ENCODE results near the gene EML5. TPM values are rescaled to one million over a fixed set of nuclear protein-coding genes. Genes with fewer than 3 reads are reported as not detected.

Gene EML5
- total and polyA plus RNA-seq, 8 donors: 1.1 to 2.3 (median 1.8) TPM

GRCh38 chr14:88746052-88746451, 46.7 kb downstream of the EML5 start:
- no peaks in the 10 kb centered on the region for H3K27me3 ChIP-seq
- H3K36me3 ChIP-seq: no peaks in the 10 kb centered on the region
- DNase-seq (peak in 1 of 4 donors; percentile 1), ATAC-seq (no peak)
- intact Hi-C loops (cut with DNase I): no loop called here
- H3K9me3 ChIP-seq: no peaks in the 10 kb centered on the region
- H3K4me1 ChIP-seq: no peaks in the 10 kb centered on the region
- no peak overlapping the region for H3K4me3 ChIP-seq
- TF ChIP-seq CTCF (IDR thresholded peaks at IDR 0.05): no peak
- H3K27ac ChIP-seq: no peak overlapping the region

- ATAC-seq (no peak), DNase-seq (peak in 1 of 4 donors; percentile 71)
- Histone ChIP-seq H3K9me3 (no peaks in the 10 kb centered on the region), H3K4me1 (no peaks in the 10 kb centered on the region), H3K27me3 (no peaks in the 10 kb centered on the region), H3K36me3 (no peaks in the 10 kb centered on the region), H3K27ac (no peak overlapping the region), H3K4me3 (no peak overlapping the region)
- intact Hi-C loops (cut with DNase I): no loop called here
- no peak for TF ChIP-seq CTCF (IDR thresholded peaks at IDR 0.05)
Measured at GRCh38 chr14:88737245-88737644, 55.5 kb downstream of the EML5 start.

- Histone ChIP-seq H3K4me3 (no peak overlapping the region), H3K27ac (no peak overlapping the region), H3K9me3 (no peaks in the 10 kb centered on the region), H3K4me1 (no peaks in the 10 kb centered on the region), H3K36me3 (no peaks in the 10 kb centered on the region), H3K27me3 (no peaks in the 10 kb centered on the region)
- DNase-seq: no peak
- no peak for TF ChIP-seq CTCF (IDR thresholded peaks at IDR 0.05)
- intact Hi-C loops (cut with DNase I): no loop called here
- no peak for ATAC-seq
Measured at GRCh38 chr14:88733121-88733520, 59.6 kb downstream of the EML5 start.

- H3K4me1 ChIP-seq: no peaks in the 10 kb centered on the region
- H3K36me3 ChIP-seq: no peaks in the 10 kb centered on the region
- TF ChIP-seq CTCF (IDR thresholded peaks at IDR 0.05): no peak
- ATAC-seq (no peak), DNase-seq (no peak)
- intact Hi-C loops (cut with DNase I): no loop called here
- H3K27ac ChIP-seq: no peak overlapping the region
- H3K9me3 ChIP-seq: no peaks in the 10 kb centered on the region
- no peaks in the 10 kb centered on the region for H3K27me3 ChIP-seq
- H3K4me3 ChIP-seq: no peak overlapping the region
Measured at GRCh38 chr14:88729159-88729558, 63.6 kb downstream of the EML5 start.

GRCh38 chr14:88727057-88727456, 65.7 kb downstream of the EML5 start:
- Histone ChIP-seq H3K27me3 (no peaks in the 10 kb centered on the region), H3K4me1 (no peaks in the 10 kb centered on the region), H3K36me3 (no peaks in the 10 kb centered on the region), H3K4me3 (no peak overlapping the region), H3K9me3 (no peaks in the 10 kb centered on the region), H3K27ac (no peak overlapping the region)
- DNase-seq (no peak), ATAC-seq (no peak)
- TF ChIP-seq CTCF (IDR thresholded peaks at IDR 0.05): no peak
- intact Hi-C loops (cut with DNase I): no loop called here
